HEK293T (cell line): Measurements from ENCODE around the gene PSG4.
A peak's percentile ranks its signal among the peaks of the same experiment; 100 is the strongest.
"Not testable (repeated sequence)": the region's sequence is repeated elsewhere in the genome, so short reads cannot be mapped to it uniquely, and the experiment has no call there.

ENCODE experiments used
- CTCF ChIA-PET: fragments of 350-600 bp; formaldehyde crosslinking; extraction: SDS; loops from one replicate; lab custom pipeline; 2021; ENCODE audit warnings: antibody characterized with exemption, inconsistent platforms; lab: Yijun Ruan, JAX
- POLR2A ChIA-PET: fragments of 350-600 bp; formaldehyde crosslinking; extraction: SDS; loops from one replicate; lab custom pipeline; 2020; ENCODE audit warnings: antibody characterized with exemption, inconsistent platforms; lab: Yijun Ruan, JAX
- DNase-seq: peaks from one replicate; pipeline ENCODE4 v3.0.0; 2012; ENCODE audit warnings: mixed read lengths; ENCODE audit errors: extremely low spot score
- ARNT ChIP-seq: fragments of 450-650 bp; IDR thresholded peaks from 2 replicates; pipeline ENCODE4 v1.6.1; 2017; ENCODE audit warnings: mild to moderate bottlenecking
- BHLHE40 ChIP-seq: fragments of 450-650 bp; IDR thresholded peaks from 2 replicates; pipeline ENCODE4 v1.6.1; 2016; ENCODE audit warnings: mild to moderate bottlenecking, moderate library complexity, borderline replicate concordance
- CTBP1 ChIP-seq: fragments of 450-650 bp; IDR thresholded peaks from 2 replicates; pipeline ENCODE4 v1.6.1; 2016; ENCODE audit warnings: borderline replicate concordance
- ELF4 ChIP-seq: fragments of 450-650 bp; IDR thresholded peaks from 2 replicates; pipeline ENCODE4 v1.6.1; 2017; ENCODE audit warnings: antibody characterized with exemption
- FOXA1 ChIP-seq: fragments of 450-650 bp; IDR thresholded peaks from 2 replicates; pipeline ENCODE4 v1.6.1; 2016; ENCODE audit warnings: mild to moderate bottlenecking
- FOXK2 ChIP-seq: fragments of 450-650 bp; IDR thresholded peaks from 2 replicates; pipeline ENCODE4 v1.6.1; 2016; ENCODE audit warnings: mild to moderate bottlenecking
- FOXM1 ChIP-seq: fragments of 450-650 bp; IDR thresholded peaks from 2 replicates; pipeline ENCODE4 v1.6.1; 2017; ENCODE audit warnings: mild to moderate bottlenecking, borderline replicate concordance
- HDGF ChIP-seq: fragments of 450-650 bp; IDR thresholded peaks from 2 replicates; pipeline ENCODE4 v1.6.1; 2017; ENCODE audit warnings: antibody characterized with exemption, borderline replicate concordance
- L3MBTL2 ChIP-seq: fragments of 450-650 bp; conservative IDR thresholded peaks from 2 replicates; pipeline ENCODE4 v1.6.1; 2016; ENCODE audit warnings: mild to moderate bottlenecking
- LEF1 ChIP-seq: fragments of 450-650 bp; IDR thresholded peaks from 2 replicates; pipeline ENCODE4 v1.6.1; 2017; ENCODE audit warnings: mild to moderate bottlenecking, borderline replicate concordance
- NFRKB ChIP-seq: fragments of 450-650 bp; IDR thresholded peaks from 2 replicates; pipeline ENCODE4 v1.6.1; 2016; ENCODE audit warnings: mild to moderate bottlenecking, moderate library complexity
- SP1 ChIP-seq: fragments of 450-650 bp; IDR thresholded peaks from 2 replicates; pipeline ENCODE4 v1.6.1; 2017
- SUZ12 ChIP-seq: fragments of 450-650 bp; IDR thresholded peaks from 2 replicates; pipeline ENCODE4 v1.6.1; 2016; ENCODE audit warnings: mild to moderate bottlenecking
- TARDBP ChIP-seq: fragments of 450-650 bp; IDR thresholded peaks from 2 replicates; pipeline ENCODE4 v1.6.1; 2016
- ZNF384 ChIP-seq: fragments of 450-650 bp; IDR thresholded peaks from 2 replicates; pipeline ENCODE4 v1.6.1; 2016
- TF ChIP-seq, protein P1 (sequence below): fragments of 450-650 bp; IDR thresholded peaks from 2 replicates; pipeline ENCODE4 v1.6.1; 2016

The PSG4 gene

DNA sequence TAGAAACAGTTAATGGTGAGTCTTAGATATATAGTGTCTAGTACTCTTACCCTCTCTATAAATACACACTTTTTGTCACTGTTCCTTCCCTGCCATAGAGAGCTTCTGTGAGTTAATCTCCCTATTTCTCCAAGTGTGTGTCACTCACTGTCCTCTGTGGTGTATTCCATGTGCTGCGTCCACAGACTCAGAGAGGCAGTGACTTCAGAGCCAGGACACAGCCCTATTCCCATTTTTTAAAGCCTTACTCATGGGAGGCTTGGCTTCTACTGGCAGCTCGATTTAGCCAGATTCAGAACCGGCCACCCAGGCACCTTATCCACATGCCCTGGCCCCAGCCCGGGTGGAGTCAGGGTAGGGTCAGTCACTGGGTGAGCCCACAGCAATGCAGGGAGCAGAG lies 13.7 kb upstream of the PSG4 start:
- DNase-seq, CTCF ChIA-PET, POLR2A ChIA-PET: not testable (repeated sequence)

DNA sequence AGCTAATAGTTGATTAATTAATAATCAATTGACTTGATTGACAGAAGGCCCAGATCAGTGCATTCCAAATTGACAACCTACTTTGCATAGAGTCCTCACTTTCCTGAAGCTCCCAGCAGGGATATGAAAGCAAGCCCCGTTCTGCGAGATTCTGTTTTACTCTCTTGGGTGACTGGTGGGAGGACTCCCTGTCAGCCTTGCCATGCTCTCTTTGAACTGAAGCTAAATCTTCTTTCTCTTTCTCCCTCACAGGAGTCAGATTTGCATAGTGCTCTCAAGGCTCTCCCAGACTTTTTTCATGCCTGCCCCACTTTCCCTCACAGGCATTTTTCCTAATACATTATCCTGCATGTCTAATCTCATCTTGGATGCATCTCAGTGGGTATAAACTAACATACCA lies 10.4 kb upstream of the PSG4 start:
- DNase-seq, POLR2A ChIA-PET: not testable (repeated sequence)
- CTCF ChIA-PET, result interaction anchor here (0.6 kb wide), 1 partner anchor 1355 kb away, joined by 3 read pairs; no protein-coding TSS in a partner anchor

DNA sequence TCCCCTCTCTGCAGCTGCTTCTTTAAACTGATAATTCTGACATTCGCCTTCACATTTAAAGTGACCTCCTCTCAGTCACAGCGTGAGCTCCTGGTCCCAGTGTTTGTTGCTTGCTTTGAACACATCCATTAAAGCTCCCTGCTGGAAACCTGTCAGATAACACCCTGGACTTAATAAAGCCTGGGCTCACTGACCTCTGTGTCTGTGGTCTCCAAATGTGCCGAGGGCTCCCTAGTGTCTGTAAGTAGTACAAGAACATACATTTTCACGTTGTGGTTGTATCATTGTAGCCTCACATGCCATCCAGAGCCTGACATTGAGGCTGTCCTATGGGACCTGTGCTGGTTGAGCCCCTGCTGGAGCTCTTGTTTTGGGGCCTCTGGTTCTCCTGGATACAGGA lies 2.6 kb upstream of the PSG4 start:
- no peak for DNase-seq
- ChIA-PET CTCF (interaction anchor here (1.3 to 2.6 kb wide), 3 partner anchors 10 to 19 kb away, joined by 4 to 7 read pairs (median 6); no protein-coding TSS in a partner anchor), POLR2A (interaction anchor here (1.0 to 1.1 kb wide), 2 partner anchors 13 to 16 kb away, joined by 3 read pairs; no protein-coding TSS in a partner anchor)
- TF ChIP-seq FOXM1 (no peak), CTBP1 (no peak), BHLHE40 (no peak), ELF4 (no peak), FOXA1 (no peak), FOXK2 (no peak), LEF1 (no peak), SP1 (no peak), TARDBP (no peak), L3MBTL2 (no peak), ARNT (no peak), HDGF (no peak), ZNF384 (no peak), SUZ12 (no peak), NFRKB (no peak)
- TF ChIP-seq, protein P1, sequence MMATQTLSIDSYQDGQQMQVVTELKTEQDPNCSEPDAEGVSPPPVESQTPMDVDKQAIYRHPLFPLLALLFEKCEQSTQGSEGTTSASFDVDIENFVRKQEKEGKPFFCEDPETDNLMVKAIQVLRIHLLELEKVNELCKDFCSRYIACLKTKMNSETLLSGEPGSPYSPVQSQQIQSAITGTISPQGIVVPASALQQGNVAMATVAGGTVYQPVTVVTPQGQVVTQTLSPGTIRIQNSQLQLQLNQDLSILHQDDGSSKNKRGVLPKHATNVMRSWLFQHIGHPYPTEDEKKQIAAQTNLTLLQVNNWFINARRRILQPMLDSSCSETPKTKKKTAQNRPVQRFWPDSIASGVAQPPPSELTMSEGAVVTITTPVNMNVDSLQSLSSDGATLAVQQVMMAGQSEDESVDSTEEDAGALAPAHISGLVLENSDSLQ, result no peak

DNA sequence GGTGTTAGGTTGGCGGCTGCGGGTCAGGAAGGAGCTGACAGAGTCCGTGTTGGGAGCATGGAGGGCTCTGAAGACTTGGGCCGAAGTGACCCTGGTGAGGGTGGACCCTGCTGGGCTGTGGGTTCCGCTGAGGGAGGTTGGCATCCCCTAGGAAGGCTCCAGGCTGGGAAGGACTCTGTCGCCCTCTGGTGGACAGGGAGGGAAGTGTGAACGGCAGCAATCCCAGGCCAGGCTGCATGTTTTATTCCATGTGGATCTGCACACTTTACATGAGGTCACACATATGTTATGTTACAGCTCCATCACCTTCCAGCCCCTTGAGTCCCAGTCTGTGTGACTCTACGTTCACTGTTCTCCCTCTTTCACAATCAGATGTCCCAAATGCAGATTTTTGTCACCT lies 1.7 kb upstream of the PSG4 start:
- POLR2A ChIA-PET, result interaction anchor here (1.0 to 1.1 kb wide), 2 partner anchors 14 to 15 kb away, joined by 3 read pairs; no protein-coding TSS in a partner anchor
- peak; percentile 53 for DNase-seq
- TF ChIP-seq L3MBTL2, result peak; percentile 58; the same call in 1 of the 2 replicates
- CTCF ChIA-PET, result interaction anchor here (0.9 to 2.6 kb wide), 5 partner anchors 9 to 104 kb away, joined by 3 to 8 read pairs (median 6); no protein-coding TSS in a partner anchor

DNA sequence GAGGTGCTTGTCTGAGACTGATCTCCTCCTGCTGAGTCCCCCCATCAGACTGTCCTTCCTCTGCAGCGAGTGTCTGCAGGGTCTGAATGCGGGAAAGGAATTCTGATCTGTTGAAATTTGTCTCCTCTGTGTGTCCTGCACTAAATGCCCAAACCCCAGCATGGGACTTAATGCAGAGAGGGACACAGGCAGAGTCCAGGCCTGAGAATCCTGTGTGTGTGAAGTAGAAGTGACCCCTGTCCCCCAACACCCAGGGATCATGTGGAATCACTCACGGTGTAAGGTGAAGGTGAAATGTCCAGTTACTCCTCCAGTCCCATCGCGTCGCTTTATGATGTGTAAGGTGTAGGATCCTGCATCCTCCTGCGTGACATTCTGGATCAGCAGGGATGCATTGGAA lies 1.8 kb downstream of the PSG4 start:
- CTCF ChIA-PET, POLR2A ChIA-PET, DNase-seq: not testable (repeated sequence)

DNA sequence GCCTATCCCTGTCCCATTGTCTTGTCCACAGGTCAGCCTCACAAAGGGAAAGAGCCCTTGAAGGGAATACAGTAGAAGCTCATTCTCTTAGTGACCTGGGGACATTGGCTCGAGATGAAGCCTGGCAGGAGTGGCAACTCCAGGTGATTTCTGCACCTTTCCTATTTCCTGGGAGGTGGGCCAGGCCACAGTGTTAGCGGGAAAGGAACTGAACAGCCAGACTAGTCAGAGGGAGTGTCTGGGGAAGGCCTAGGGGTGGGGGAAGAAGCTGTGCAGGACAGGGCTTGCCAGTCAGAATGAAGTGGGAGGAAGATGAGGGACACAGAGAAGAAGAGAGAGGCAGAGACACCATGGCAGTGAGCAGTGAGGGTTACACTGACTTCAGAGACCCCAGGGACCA lies 3.5 kb downstream of the PSG4 start:
- DNase-seq, CTCF ChIA-PET, POLR2A ChIA-PET: not testable (repeated sequence)

DNA sequence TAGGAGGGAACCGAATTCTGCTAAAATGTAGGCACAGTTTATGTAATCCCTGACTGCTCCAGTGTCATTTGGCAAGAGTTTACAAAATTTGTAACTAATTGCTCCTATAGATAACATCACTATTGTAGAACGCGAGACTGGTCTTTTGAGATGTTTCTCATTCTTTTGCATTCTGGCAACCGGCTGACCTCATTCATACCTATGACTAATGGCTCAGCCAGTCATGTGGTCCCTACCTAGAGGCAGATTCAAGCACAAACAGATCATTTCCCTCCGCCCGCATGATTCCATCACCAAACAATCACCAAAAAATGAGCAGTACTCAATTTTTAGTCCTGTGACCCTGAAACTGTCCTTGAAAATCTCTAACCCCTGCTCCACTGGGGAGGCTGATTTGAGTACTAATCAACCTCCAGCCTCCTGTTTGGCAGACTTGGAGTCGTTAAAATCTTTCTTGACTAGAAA lies 4.1 kb downstream of the PSG4 start:
- DNase-seq, POLR2A ChIA-PET: not testable (repeated sequence)
- CTCF ChIA-PET, result interaction anchor here (1.3 kb wide), 1 partner anchor 10 kb away, joined by 3 read pairs; no protein-coding TSS in a partner anchor

DNA sequence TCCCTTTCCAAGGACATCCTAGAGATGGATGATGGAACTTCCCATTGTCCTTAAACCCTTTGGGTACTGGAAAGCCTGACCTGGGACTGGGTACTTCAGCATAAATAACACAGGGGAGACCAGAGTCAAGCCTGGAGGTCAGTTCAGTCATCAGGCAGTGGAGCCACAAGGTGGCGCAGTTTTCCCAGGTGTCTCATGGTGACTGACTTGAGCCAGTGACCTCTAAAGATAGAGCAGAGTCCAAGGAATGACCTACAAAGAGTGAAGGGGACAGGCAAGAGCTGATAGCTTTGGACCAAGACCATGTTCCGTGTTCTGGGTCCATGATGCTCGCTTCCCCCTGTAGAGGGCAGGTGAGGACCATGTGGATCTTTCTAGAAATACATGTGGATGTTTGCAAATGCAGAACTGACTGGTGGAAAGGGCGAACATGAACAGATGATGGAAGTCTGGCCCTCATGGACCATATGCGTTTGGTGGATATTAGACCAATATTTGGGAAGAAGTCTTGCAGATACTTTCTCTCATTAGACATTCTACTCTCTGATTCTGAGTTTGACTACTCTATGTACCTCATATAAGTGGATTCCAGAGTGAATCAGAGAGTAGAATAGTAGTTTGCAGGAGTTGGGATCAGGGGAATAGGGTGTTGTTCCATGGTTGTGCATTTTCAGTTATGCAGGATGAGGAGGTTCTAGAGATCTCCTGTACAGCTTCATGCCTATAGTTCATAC lies 6.6 kb downstream of the PSG4 start:
- POLR2A ChIA-PET, DNase-seq: not testable (repeated sequence)
- 0 out of 2 replicates have a peak, but pooled peaks have one; percentile 23 for TF ChIP-seq L3MBTL2
- CTCF ChIA-PET, result interaction anchor here (1.9 kb wide), 1 partner anchor 8 kb away, joined by 7 read pairs; no protein-coding TSS in a partner anchor

DNA sequence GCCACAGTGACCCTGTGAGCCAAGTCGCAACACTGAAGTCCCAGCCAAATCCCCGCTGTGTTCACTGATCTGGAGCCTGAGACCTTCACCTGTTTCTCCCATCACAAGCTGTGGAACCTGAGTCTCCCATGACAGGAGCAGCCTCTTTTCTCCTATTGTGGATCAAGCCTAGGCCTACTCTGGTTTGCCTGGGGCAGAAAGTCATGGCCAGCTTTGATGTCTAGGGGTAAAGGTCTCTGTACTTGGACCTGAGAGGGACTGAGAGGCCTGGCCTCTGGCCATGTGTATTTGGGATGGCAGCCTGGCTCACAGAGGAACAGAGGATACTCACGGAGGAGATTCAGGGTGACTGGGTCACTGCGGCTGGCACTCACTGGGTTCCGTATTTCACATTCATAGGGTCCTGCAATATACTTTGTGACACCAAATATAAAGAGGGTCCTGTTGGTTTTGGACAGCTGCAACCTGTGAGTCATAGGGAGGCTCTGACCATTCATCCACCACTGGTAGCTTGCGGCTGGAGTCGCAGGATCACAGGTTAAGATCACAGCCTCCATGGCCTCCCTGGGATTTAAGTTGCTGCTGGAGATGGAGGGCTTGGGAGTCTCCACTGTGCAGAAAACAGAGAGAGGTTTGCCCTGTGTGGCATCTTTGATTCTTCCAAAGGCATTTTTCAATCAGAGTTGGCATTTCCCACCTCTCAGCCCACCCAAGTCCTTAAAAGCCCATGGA lies 7.6 kb downstream of the PSG4 start:
- CTCF ChIA-PET, result interaction anchor here (0.9 to 1.9 kb wide), 2 partner anchors 9 to 13 kb away, joined by 3 to 7 read pairs; no protein-coding TSS in a partner anchor
- POLR2A ChIA-PET, DNase-seq: not testable (repeated sequence)

DNA sequence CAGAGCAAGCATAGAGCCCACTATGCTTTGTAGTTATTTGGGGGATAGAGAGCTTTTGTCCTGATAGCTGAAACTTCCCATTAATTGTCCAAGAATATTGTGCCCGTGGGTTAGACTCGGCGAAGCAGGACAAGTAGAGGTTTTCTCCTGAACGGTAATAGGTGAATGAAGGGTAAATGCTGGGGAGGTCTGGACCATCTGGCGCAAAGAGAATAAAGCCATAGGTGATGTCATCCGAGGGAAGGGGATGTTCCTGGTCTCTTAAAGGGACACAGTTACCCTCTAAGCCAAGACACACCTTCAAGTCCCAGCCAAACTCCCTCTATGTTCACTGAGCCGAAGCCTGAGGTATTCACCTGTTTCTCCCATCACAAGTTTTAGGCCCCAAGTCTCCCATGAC lies 11.0 kb downstream of the PSG4 start:
- POLR2A ChIA-PET, CTCF ChIA-PET: not testable (repeated sequence)

More for the DNA sequence above, 11.0 kb downstream of the PSG4 start:
- DNase-seq, result not testable (repeated sequence)
